HepG2 (cell line): ENCODE measurements around the gene SEBOX. TPM values are rescaled to one million over a fixed set of nuclear protein-coding genes. Genes with fewer than 3 reads are reported as not detected.

Experiments
- ASH2L ChIP-seq: fragments of 300-600, 200-600 bp; sonication (generic); IDR thresholded peaks from 2 replicates; pipeline ENCODE4 v1.7.0; 2017; ENCODE audit warnings: low read depth, mild to moderate bottlenecking, moderate library complexity, mixed read lengths, low read length; ENCODE audit not compliant: insufficient read length
- CBX2 ChIP-seq, 2 experiments: fragments of 200-600 bp in 1 of 2; sonication (generic); formaldehyde crosslinking in 1 of 2; IDR thresholded peaks; 2 replicates each; pipeline versions ENCODE4 v1.7.0 to v1.8.1; 2018 to 2022; ENCODE audit warnings: low read depth in 2 of 2, low read length in 1 of 2, mild to moderate bottlenecking in 1 of 2, missing genetic modification reagents in 1 of 2
- DMAP1 ChIP-seq: IDR thresholded peaks from 2 replicates; pipeline ENCODE4 v1.6.1; 2016
- HNRNPL ChIP-seq: fragments of 200-400 bp; formaldehyde crosslinking; IDR thresholded peaks from 2 replicates; pipeline ENCODE4 v1.6.1; 2017; ENCODE audit warnings: mild to moderate bottlenecking, low read depth, low read length
- KDM4B ChIP-seq: sonication (generic); formaldehyde crosslinking; IDR thresholded peaks from 2 replicates; pipeline ENCODE4 v1.4.0; 2020; ENCODE audit warnings: missing genetic modification reagents
- KLF9 ChIP-seq: IDR thresholded peaks from 2 replicates; pipeline ENCODE4 v1.6.1; 2016; ENCODE audit warnings: low read depth
- MAFK ChIP-seq, 2 experiments: IDR thresholded peaks in 1 of 2; conservative IDR thresholded peaks in 1 of 2; 2 replicates each; pipeline ENCODE4 v1.6.1; 2011; ENCODE audit warnings: improper control_type of control experiment in 2 of 2, low read length in 2 of 2
- MBNL3 ChIP-seq: fragments of 250-450 bp; sonication (Bioruptor Pico); conservative IDR thresholded peaks from 2 replicates; pipeline ENCODE4 v1.8.0; 2022; ENCODE audit warnings: mild to moderate bottlenecking, inconsistent platforms
- MED8 ChIP-seq: sonication (generic); formaldehyde crosslinking; IDR thresholded peaks from 2 replicates; pipeline ENCODE4 v1.8.1; 2023; ENCODE audit warnings: mild to moderate bottlenecking, missing genetic modification reagents; ENCODE audit not compliant: insufficient replicate concordance
- MTA1 ChIP-seq: sonication (generic); formaldehyde crosslinking; IDR thresholded peaks from 2 replicates; pipeline ENCODE4 v1.4.0; 2020; ENCODE audit warnings: missing genetic modification reagents, mild to moderate bottlenecking, borderline replicate concordance
- NFE2L2 ChIP-seq: fragments of 150-350 bp; IDR thresholded peaks from 2 replicates; pipeline ENCODE4 v1.6.1; 2014; ENCODE audit warnings: low read length
- PBX2 ChIP-seq: IDR thresholded peaks from 2 replicates; pipeline ENCODE4 v1.6.1; 2016; ENCODE audit warnings: control low read depth
- PITX1 ChIP-seq: sonication (generic); formaldehyde crosslinking; IDR thresholded peaks from 2 replicates; pipeline ENCODE4 v1.5.1; 2020; ENCODE audit warnings: mild to moderate bottlenecking, missing genetic modification reagents
- RBM22 ChIP-seq: fragments of 200-400 bp; formaldehyde crosslinking; optimal IDR thresholded peaks from 2 replicates; pipeline ENCODE3; 2017; ENCODE audit warnings: mild to moderate bottlenecking, low read length, moderate library complexity
- RXRA ChIP-seq: sonication (generic); formaldehyde crosslinking; IDR thresholded peaks from 2 replicates; pipeline ENCODE4 v1.5.1; 2020; ENCODE audit warnings: missing genetic modification reagents
- SAFB2 ChIP-seq: sonication (generic); formaldehyde crosslinking; IDR thresholded peaks from 2 replicates; pipeline ENCODE4 v1.5.1; 2020; ENCODE audit warnings: missing genetic modification reagents, low read depth, mild to moderate bottlenecking, borderline replicate concordance
- SNRNP70 ChIP-seq: fragments of 200-400 bp; formaldehyde crosslinking; IDR thresholded peaks from 2 replicates; pipeline ENCODE4 v1.6.1; 2017; ENCODE audit warnings: mild to moderate bottlenecking, low read depth, low read length, moderate library complexity
- SP4 ChIP-seq: sonication (generic); formaldehyde crosslinking; IDR thresholded peaks from 2 replicates; pipeline ENCODE4 v1.8.1; 2023; ENCODE audit warnings: mild to moderate bottlenecking, missing genetic modification reagents
- STAG1 ChIP-seq: sonication (generic); formaldehyde crosslinking; IDR thresholded peaks from 2 replicates; pipeline ENCODE4 v1.4.0; 2020; ENCODE audit warnings: missing genetic modification reagents
- TAF1 ChIP-seq: sonication (generic); formaldehyde crosslinking; IDR thresholded peaks from 2 replicates; pipeline ENCODE4 v1.4.0; 2020; ENCODE audit warnings: missing genetic modification reagents
- TFDP1 ChIP-seq: IDR thresholded peaks from 2 replicates; pipeline ENCODE4 v1.6.1; 2016; ENCODE audit warnings: missing compliant biosample characterization, missing genetic modification reagents, borderline replicate concordance
- ZNF124 ChIP-seq: sonication (generic); formaldehyde crosslinking; IDR thresholded peaks from 2 replicates; pipeline ENCODE4 v1.4.0; 2020; ENCODE audit warnings: missing genetic modification reagents
- ZNF280D ChIP-seq: sonication (generic); formaldehyde crosslinking; IDR thresholded peaks from 2 replicates; pipeline ENCODE4 v1.5.1; 2020; ENCODE audit warnings: mild to moderate bottlenecking, missing genetic modification reagents
- ZNF282 ChIP-seq: fragments of 450-650 bp; IDR thresholded peaks from 2 replicates; pipeline ENCODE4 v1.6.1; 2018; ENCODE audit not compliant: partially characterized antibody
- ZNF343 ChIP-seq: sonication (generic); formaldehyde crosslinking; IDR thresholded peaks from 2 replicates; pipeline ENCODE4 v1.4.0; 2020; ENCODE audit warnings: mild to moderate bottlenecking, missing genetic modification reagents
- ZNF354B ChIP-seq: sonication (generic); formaldehyde crosslinking; IDR thresholded peaks from 2 replicates; pipeline ENCODE4 v1.8.0; 2022; ENCODE audit warnings: mild to moderate bottlenecking, missing genetic modification reagents
- ZNF598 ChIP-seq: sonication (generic); formaldehyde crosslinking; IDR thresholded peaks from 2 replicates; pipeline ENCODE4 v1.5.1; 2020; ENCODE audit warnings: mild to moderate bottlenecking, missing genetic modification reagents, borderline replicate concordance
- polyA plus RNA-seq, 8 experiments: library from polyadenylated mRNA; depleted of rRNA in 3 of 8; stranded (reverse) in 7 of 8; unstranded in 1 of 8; fragments of >200 nt; fragmentation: Illumina TruSeq in 4 of 8; extraction: Trizol in 4 of 8; gene quantifications; 2 replicates each; pipeline versions ENCODE4 v1.2.1 to v1.2.3, GENCODE V29; 2011 to 2016; ENCODE audit warnings: low read depth in 4 of 8, missing spikeins in 1 of 8, mixed read lengths in 1 of 8; ENCODE audit not compliant: insufficient read depth in 1 of 8
- total RNA-seq, 5 experiments: library from RNA; depleted of rRNA; stranded (reverse); fragments of >200 nt; fragmentation: Illumina TruSeq; extraction: Trizol; gene quantifications; 2 replicates each; pipeline ENCODE4 v1.2.3, GENCODE V29; 2016; ENCODE audit warnings: low read depth in 1 of 5

Gene SEBOX
- total and polyA plus RNA-seq, 2 of the 13 experiments (the other 11 are each of a cell fraction or from before 2014, with no cell fraction given) = not detected

- no peak for TF ChIP-seq RBM22
- TF ChIP-seq TFDP1 = 0 out of 2 replicates have a peak, but pooled peaks have one; percentile 9
- no peak for TF ChIP-seq MTA1
- peak; percentile 4; the same call in 1 of the 2 replicates for TF ChIP-seq STAG1
- TF ChIP-seq SAFB2 (CRISPR knock-in tag) = no peak
- TF ChIP-seq ZNF598 (CRISPR knock-in tag) = 0 out of 2 replicates have a peak, but pooled peaks have one; percentile 44
- no peak for TF ChIP-seq SP4 (CRISPR knock-in tag)
- TF ChIP-seq SNRNP70 = no peak
- TF ChIP-seq MAFK (conservative IDR thresholded peaks at IDR 0.05 in 1 of 2, IDR thresholded peaks at IDR 0.05 in 1 of 2; ENCODE audit: low read length in 2 of 2) = no peak
- no peak for TF ChIP-seq ZNF343 (CRISPR knock-in tag)
- TF ChIP-seq KDM4B = no peak
- no peak for TF ChIP-seq MED8 (CRISPR knock-in tag)
- TF ChIP-seq CBX2 (IDR thresholded peaks at IDR 0.05; ENCODE audit: low read depth, low read length) = no peak
- no peak for TF ChIP-seq CBX2 (CRISPR knock-in tag; IDR thresholded peaks at IDR 0.05; ENCODE audit: low read depth)
- TF ChIP-seq TAF1 (CRISPR knock-in tag) = peak; percentile 19; the same call in 1 of the 2 replicates
- no peak for TF ChIP-seq ZNF282
- TF ChIP-seq PBX2 = no peak
- no peak for TF ChIP-seq ZNF124 (CRISPR knock-in tag)
- TF ChIP-seq ZNF354B (CRISPR knock-in tag) = no peak
- TF ChIP-seq ZNF280D (CRISPR knock-in tag) = no peak
- no peak for TF ChIP-seq NFE2L2
- TF ChIP-seq HNRNPL = peak; percentile 94
- TF ChIP-seq PITX1 (CRISPR knock-in tag) = no peak
- no peak for TF ChIP-seq KLF9 (CRISPR knock-in tag)
- TF ChIP-seq ASH2L = no peak
- TF ChIP-seq RXRA = peak; percentile 74
- TF ChIP-seq MBNL3 (CRISPR knock-in tag) = no peak
- peak; percentile 61; the same call in 1 of the 2 replicates for TF ChIP-seq DMAP1 (CRISPR knock-in tag)
Observed at GRCh38 chr17:28404812-28405570, 40.0 kb upstream of the SEBOX start (continued).
